Glutamatergic neuron (in vitro differentiated cells): ENCODE results near the gene COPS8. TPM values are rescaled to one million over a fixed set of nuclear protein-coding genes. Genes with fewer than 3 reads are reported as not detected.

Experiments
- DNase-seq: peaks from one replicate; pipeline ENCODE4 v3.0.0; 2022
- H3K27ac Mint-ChIP-seq: one replicate; pipeline ENCODE4 v1.8.0; 2020; ENCODE audit warnings: mild to moderate bottlenecking, mixed read lengths, inconsistent platforms; ENCODE audit not compliant: unreplicated experiment
- H3K27me3 Mint-ChIP-seq: one replicate; pipeline ENCODE4 v1.8.0; 2020; ENCODE audit warnings: mild to moderate bottlenecking, moderate library complexity, mixed read lengths, inconsistent platforms; ENCODE audit not compliant: unreplicated experiment
- H3K36me3 Mint-ChIP-seq: one replicate; pipeline ENCODE4 v1.8.0; 2020; ENCODE audit warnings: mild to moderate bottlenecking, mixed read lengths, inconsistent platforms; ENCODE audit not compliant: unreplicated experiment
- H3K4me1 Mint-ChIP-seq: one replicate; pipeline ENCODE4 v1.8.0; 2020; ENCODE audit warnings: mild to moderate bottlenecking, low read depth, mixed read lengths, inconsistent platforms; ENCODE audit not compliant: unreplicated experiment
- H3K4me3 Mint-ChIP-seq: one replicate; pipeline ENCODE4 v1.8.0; 2020; ENCODE audit warnings: mild to moderate bottlenecking, mixed read lengths, inconsistent platforms; ENCODE audit not compliant: unreplicated experiment
- H3K9me3 Mint-ChIP-seq: one replicate; pipeline ENCODE4 v1.8.0; 2020; ENCODE audit warnings: mild to moderate bottlenecking, moderate library complexity, mixed read lengths, inconsistent platforms; ENCODE audit not compliant: unreplicated experiment
- total RNA-seq: library from RNA; stranded (reverse); fragmentation: NEBNext Ultra II Directional; extraction: Animal tissue kit (Norgen Biotek cat#: 25700); gene quantifications from one replicate; pipeline ENCODE4 v1.2.1, GENCODE V29; 2021; ENCODE audit not compliant: unreplicated experiment
- TF ChIP-seq, protein P1 (sequence below): fragments of 200-600 bp; sonication (generic); IDR thresholded peaks from one replicate; pipeline ENCODE4 v1.5.0; 2021; ENCODE audit not compliant: partially characterized antibody, unreplicated experiment

The COPS8 gene
- total RNA-seq, 1 donor from 2014 or later = 55.8 TPM

DNA sequence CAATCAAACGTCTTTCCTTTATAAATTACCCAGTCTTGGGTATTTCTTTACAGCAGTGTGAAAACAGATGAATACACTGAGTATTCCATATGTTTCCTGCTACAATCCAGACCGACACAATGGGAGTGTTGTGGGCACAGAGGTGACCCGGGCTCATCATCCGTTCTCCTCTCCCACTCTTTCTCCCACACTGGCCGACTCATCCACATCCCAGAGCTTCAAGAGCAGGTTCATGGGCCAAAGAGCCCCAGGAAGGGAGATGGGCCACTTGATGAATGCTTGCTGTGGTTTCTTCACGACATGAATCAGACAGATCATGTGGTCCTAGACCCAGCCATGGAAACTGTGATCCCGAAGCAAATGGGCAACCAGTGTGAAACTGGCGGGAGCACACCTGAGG lies 4.1 kb upstream of the COPS8 start:
- peaks cover 4% of the 10 kb centered on the region for H3K27me3 Mint-ChIP-seq
- peaks cover 8% of the 10 kb centered on the region for H3K4me1 Mint-ChIP-seq
- no peak for DNase-seq
- H3K4me3 Mint-ChIP-seq = no peak overlapping the region
- TF ChIP-seq, protein P1, sequence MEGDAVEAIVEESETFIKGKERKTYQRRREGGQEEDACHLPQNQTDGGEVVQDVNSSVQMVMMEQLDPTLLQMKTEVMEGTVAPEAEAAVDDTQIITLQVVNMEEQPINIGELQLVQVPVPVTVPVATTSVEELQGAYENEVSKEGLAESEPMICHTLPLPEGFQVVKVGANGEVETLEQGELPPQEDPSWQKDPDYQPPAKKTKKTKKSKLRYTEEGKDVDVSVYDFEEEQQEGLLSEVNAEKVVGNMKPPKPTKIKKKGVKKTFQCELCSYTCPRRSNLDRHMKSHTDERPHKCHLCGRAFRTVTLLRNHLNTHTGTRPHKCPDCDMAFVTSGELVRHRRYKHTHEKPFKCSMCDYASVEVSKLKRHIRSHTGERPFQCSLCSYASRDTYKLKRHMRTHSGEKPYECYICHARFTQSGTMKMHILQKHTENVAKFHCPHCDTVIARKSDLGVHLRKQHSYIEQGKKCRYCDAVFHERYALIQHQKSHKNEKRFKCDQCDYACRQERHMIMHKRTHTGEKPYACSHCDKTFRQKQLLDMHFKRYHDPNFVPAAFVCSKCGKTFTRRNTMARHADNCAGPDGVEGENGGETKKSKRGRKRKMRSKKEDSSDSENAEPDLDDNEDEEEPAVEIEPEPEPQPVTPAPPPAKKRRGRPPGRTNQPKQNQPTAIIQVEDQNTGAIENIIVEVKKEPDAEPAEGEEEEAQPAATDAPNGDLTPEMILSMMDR = no peak
- H3K36me3 Mint-ChIP-seq = no peaks in the 10 kb centered on the region
- no peak overlapping the region for H3K27ac Mint-ChIP-seq
- H3K9me3 Mint-ChIP-seq = peaks cover 2% of the 10 kb centered on the region

- H3K9me3 Mint-ChIP-seq = peaks cover 2% of the 10 kb centered on the region
- no peak overlapping the region for H3K27ac Mint-ChIP-seq
- H3K27me3 Mint-ChIP-seq = peaks cover 4% of the 10 kb centered on the region
- H3K4me1 Mint-ChIP-seq = peaks cover 9% of the 10 kb centered on the region
- H3K4me3 Mint-ChIP-seq = no peak overlapping the region
- DNase-seq = no peak
- TF ChIP-seq, protein P1 = no peak
- H3K36me3 Mint-ChIP-seq = no peaks in the 10 kb centered on the region
These were observed 2.7 kb upstream of the COPS8 start for GRCh38 chr2:237083026-237083425.

DNA sequence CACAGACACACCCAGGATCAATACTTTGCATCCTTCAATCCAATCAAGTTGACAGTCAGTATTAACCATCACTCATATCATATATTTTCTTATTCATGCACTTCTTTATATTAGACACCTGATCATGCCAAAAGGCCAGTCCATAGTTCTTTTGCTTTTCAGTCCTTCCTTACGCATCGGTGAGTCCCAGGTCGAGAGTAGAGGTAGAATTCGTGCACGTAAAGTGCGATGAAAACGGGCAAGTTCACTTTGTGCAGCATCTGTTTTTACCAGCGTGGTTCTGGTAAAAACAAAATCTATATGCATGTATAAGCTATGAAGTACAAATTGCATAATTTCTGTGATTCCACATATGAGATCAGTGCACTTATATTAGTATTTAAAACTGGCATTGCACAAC lies 1.2 kb upstream of the COPS8 start:
- H3K27ac Mint-ChIP-seq = no peak overlapping the region
- H3K4me3 Mint-ChIP-seq = peak overlapping the region; percentile 99

GRCh38 chr2:237090906-237091305 lies 5.2 kb downstream of the COPS8 start:
- Mint-ChIP-seq H3K4me3 (no peak overlapping the region), H3K27me3 (peaks cover 2% of the 10 kb centered on the region), H3K36me3 (no peaks in the 10 kb centered on the region), H3K4me1 (peaks cover 2% of the 10 kb centered on the region), H3K27ac (no peak overlapping the region), H3K9me3 (peaks cover 2% of the 10 kb centered on the region)
- TF ChIP-seq, protein P1 = no peak
- no peak for DNase-seq

More for the DNA sequence above, 1.2 kb upstream of the COPS8 start:
- peaks cover 4% of the 10 kb centered on the region for H3K27me3 Mint-ChIP-seq
- peaks cover 2% of the 10 kb centered on the region for H3K9me3 Mint-ChIP-seq
- DNase-seq = no peak
- TF ChIP-seq, protein P1 = no peak
- H3K36me3 Mint-ChIP-seq = no peaks in the 10 kb centered on the region
- H3K4me1 Mint-ChIP-seq = peaks cover 9% of the 10 kb centered on the region

GRCh38 chr2:237091779-237092436 lies 6.2 kb downstream of the COPS8 start:
- TF ChIP-seq, protein P1 = no peak
- Mint-ChIP-seq H3K36me3 (no peaks in the 10 kb centered on the region), H3K27ac (no peak overlapping the region), H3K27me3 (peaks cover 2% of the 10 kb centered on the region), H3K9me3 (peaks cover 2% of the 10 kb centered on the region), H3K4me1 (no peaks in the 10 kb centered on the region), H3K4me3 (no peak overlapping the region)
- DNase-seq = no peak
